ENCODE data around the gene SLC25A13. TPM values are rescaled to one million over a fixed set of nuclear protein-coding genes. Genes with fewer than 3 reads are reported as not detected.
A peak's percentile ranks its signal among the peaks of the same experiment; 100 is the strongest.

The SLC25A13 gene
- total and polyA plus RNA-seq, 2 of the 4 experiments (the other 2 are of a cell fraction) = 7.4 to 11.7 TPM

DNA sequence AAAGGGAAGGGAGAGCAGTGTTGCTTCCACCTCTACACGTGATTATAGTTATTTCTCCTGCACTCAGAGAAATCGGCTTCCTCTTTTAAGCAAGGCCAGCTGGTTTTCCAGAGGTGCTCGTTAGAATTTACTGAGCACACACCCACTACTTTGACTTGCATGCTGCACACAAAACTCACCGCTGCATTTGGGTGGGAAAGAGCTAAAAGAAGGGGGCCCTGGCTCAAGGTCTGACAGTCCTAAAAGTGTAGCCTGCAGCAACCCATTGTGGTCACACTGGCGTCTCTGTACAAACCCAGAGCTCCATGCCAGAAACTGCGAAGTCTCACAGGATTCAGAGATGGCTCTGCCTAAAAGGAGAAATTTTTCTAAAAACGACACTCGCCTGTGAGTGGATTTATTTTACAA, 133.7 kb downstream of the SLC25A13 start:
- Histone ChIP-seq H4K20me1 (ENCODE audit: insufficient read depth, low read length) (no peaks in the 10 kb centered on the region), H3K4me1 (ENCODE audit: control insufficient read depth, insufficient read depth, low read length) (no peaks in the 10 kb centered on the region), H2BK20ac (ENCODE audit: low read depth, low read length) (no peak overlapping the region), H3K9me1 (ENCODE audit: insufficient read depth, low read length) (no peaks in the 10 kb centered on the region; the same call in 1 of the 2 replicates), H2BK15ac (ENCODE audit: low read depth, low read length) (no peak overlapping the region), H4K5ac (ENCODE audit: low read depth, low read length) (no peak overlapping the region), H3K79me1 (ENCODE audit: low read depth in 1 of 2, low read length in 2 of 2) (no peaks in the 10 kb centered on the region), H2AK5ac (ENCODE audit: low read depth, low read length) (no peak overlapping the region), H3K4me2 (ENCODE audit: low read depth, low read length) (no peak overlapping the region; the same call in 1 of the 2 replicates), H3K18ac (ENCODE audit: low read depth, low read length) (no peak overlapping the region), H4K8ac (ENCODE audit: low read depth in 2 of 2, low read length in 2 of 2) (no peak overlapping the region), H2BK5ac (ENCODE audit: low read depth, low read length, poor library complexity, severe bottlenecking) (no peak overlapping the region), H3K9me3 (ENCODE audit: control insufficient read depth, insufficient read depth, low read length) (no peaks in the 10 kb centered on the region), H3K9ac (ENCODE audit: low read depth, low read length) (no peak overlapping the region), H3K23ac (ENCODE audit: low read depth, low read length) (no peak overlapping the region), H2AK9ac (replicated peaks; ENCODE audit: low read depth, low read length, poor library complexity) (no peak overlapping the region), H3K14ac (replicated peaks; ENCODE audit: low read depth, low read length) (no peak overlapping the region), H3K4me3 (ENCODE audit: insufficient read depth, low read depth, low read length) (no peak overlapping the region), H3K56ac (ENCODE audit: extremely low read depth, insufficient read depth, low read length) (no peak overlapping the region), H3K36me3 (ENCODE audit: control insufficient read depth, insufficient read depth, low read length) (peaks cover 7% of the 10 kb centered on the region), H3K4ac (ENCODE audit: low read depth, low read length) (no peak overlapping the region), H3K27ac (ENCODE audit: insufficient read depth, low read length) (no peak overlapping the region), H2AFZ (replicated peaks; ENCODE audit: low read length, poor library complexity) (no peak overlapping the region), H3K27me3 (ENCODE audit: control insufficient read depth, insufficient read depth, low read length) (no peaks in the 10 kb centered on the region), H4K91ac (ENCODE audit: insufficient read depth, low read depth, low read length) (no peak overlapping the region), H2BK120ac (ENCODE audit: low read depth, low read length) (no peak overlapping the region)
- DNase-seq (no peak), ATAC-seq (ENCODE audit: low read depth) (peak; percentile 60)
- dilution Hi-C loops (cut with HindIII; ENCODE audit: low sequenced_read_pairs, unreplicated experiment) (no loop called here), intact Hi-C loops (cut with micrococcal nuclease) (loop anchor here (10.0 kb wide), 1 partner anchor 227 kb away; no protein-coding TSS in a partner anchor), in situ Hi-C loops (cut with MboI; ENCODE audit: low sequenced_read_pairs) (no loop called here)
- ChIA-PET POLR2A (ENCODE audit: unreplicated experiment) (interaction anchor here (0.6 kb wide), 1 partner anchor 143 kb away, joined by 3 read pairs; no protein-coding TSS in a partner anchor), CTCF (interaction anchor here (1.1 to 1.4 kb wide), 2 partner anchors 9 kb away, joined by 3 to 7 read pairs; no protein-coding TSS in a partner anchor)
- no CpG with 5 or more reads among the region's 8 CpGs for WGBS, 2 experiments (ENCODE audit: extremely low coverage in 2 of 2, insufficient read length in 1 of 2)
- TF ChIP-seq FOS (IDR thresholded peaks at IDR 0.05; ENCODE audit: low read depth, low read length) (no peak), RAD21 (IDR thresholded peaks at IDR 0.05; ENCODE audit: low read length) (no peak), CEBPB (IDR thresholded peaks at IDR 0.05; ENCODE audit: low read depth, low read length) (no peak), NFE2L2 (IDR thresholded peaks at IDR 0.05; ENCODE audit: low read depth, low read length) (no peak), MAFK (IDR thresholded peaks at IDR 0.05; ENCODE audit: low read depth, low read length) (no peak), POLR2A (IDR thresholded peaks at IDR 0.05; ENCODE audit: low read depth, low read length) (no peak), SMC3 (IDR thresholded peaks at IDR 0.05; ENCODE audit: low read depth, low read length) (no peak)
- TF ChIP-seq, protein P1, sequence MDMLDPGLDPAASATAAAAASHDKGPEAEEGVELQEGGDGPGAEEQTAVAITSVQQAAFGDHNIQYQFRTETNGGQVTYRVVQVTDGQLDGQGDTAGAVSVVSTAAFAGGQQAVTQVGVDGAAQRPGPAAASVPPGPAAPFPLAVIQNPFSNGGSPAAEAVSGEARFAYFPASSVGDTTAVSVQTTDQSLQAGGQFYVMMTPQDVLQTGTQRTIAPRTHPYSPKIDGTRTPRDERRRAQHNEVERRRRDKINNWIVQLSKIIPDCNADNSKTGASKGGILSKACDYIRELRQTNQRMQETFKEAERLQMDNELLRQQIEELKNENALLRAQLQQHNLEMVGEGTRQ (IDR thresholded peaks at IDR 0.05; ENCODE audit: low read depth, low read length) = no peak
- BruUV-seq (replicated peaks) = no TSS peak

Data from IMR-90 (cell line).